ENCODE measurements around the gene ATP6V1F.

The ATP6V1F gene

DNA sequence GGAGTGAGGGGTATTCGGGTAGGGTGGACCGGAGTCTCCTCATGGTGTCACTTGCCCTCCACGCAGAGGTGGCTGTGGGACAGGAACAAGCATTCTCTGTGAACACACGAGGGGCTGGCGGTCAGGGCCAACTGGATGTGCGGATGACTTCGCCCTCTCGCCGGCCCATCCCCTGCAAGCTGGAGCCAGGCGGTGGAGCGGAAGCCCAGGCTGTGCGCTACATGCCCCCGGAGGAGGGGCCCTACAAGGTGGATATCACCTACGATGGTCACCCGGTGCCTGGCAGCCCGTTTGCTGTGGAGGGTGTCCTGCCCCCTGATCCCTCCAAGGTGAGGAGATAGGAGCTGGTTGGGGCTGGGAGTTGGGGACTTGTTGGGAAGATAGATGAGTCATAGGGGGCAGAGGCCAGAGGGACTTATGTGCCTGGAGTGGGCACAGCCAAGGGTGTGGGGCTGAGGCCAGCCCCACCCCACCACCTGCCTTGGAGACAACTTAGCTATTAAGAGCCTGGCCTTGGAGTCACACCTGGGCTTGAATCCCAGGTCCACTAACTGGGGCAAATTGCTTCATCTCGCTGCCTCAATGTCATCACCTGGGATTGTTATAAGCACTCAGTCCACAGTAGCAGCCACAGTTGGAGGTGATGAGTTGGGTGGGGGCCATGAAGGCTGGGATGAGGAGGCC lies 18.6 kb upstream of the ATP6V1F start:
- intact Hi-C loops (cut with DNase I; ENCODE audit: low total_unique reads) = no loop called here
- Histone ChIP-seq H3K4me1 (peaks cover 0 to 4% (median 0%) of the 10 kb centered on the region in 4 donors), H3K27ac (no peak overlapping the region), H3K9me3 (no peaks in the 10 kb centered on the region), H3K4me3 (no peak overlapping the region), H3K27me3 (no peaks in the 10 kb centered on the region), H3K36me3 (peaks cover 29 to 94% (median 92%) of the 10 kb centered on the region in 3 donors)
- TF ChIP-seq CTCF (IDR thresholded peaks at IDR 0.05) = no peak
- no peak for DNase-seq

- Histone ChIP-seq H3K9me3 (no peaks in the 10 kb centered on the region), H3K36me3 (peaks cover 31 to 94% (median 92%) of the 10 kb centered on the region in 3 donors), H3K27ac (no peak overlapping the region), H3K4me1 (peaks cover 0 to 4% (median 0%) of the 10 kb centered on the region in 4 donors), H3K4me3 (no peak overlapping the region), H3K27me3 (no peaks in the 10 kb centered on the region)
- no peak for DNase-seq
- intact Hi-C loops (cut with DNase I; ENCODE audit: low total_unique reads) = no loop called here
- TF ChIP-seq CTCF (IDR thresholded peaks at IDR 0.05) = no peak
Measured at GRCh38 chr7:128844777-128845311, 17.8 kb upstream of the ATP6V1F start.

- Histone ChIP-seq H3K27me3 (no peaks in the 10 kb centered on the region), H3K27ac (no peak overlapping the region), H3K36me3 (peaks cover 38 to 96% (median 92%) of the 10 kb centered on the region in 3 donors), H3K9me3 (no peaks in the 10 kb centered on the region), H3K4me3 (no peak overlapping the region), H3K4me1 (peaks cover 0 to 4% (median 0%) of the 10 kb centered on the region in 4 donors)
- DNase-seq = no peak
- no peak for TF ChIP-seq CTCF (IDR thresholded peaks at IDR 0.05)
- intact Hi-C loops (cut with DNase I; ENCODE audit: low total_unique reads) = no loop called here
Measured at GRCh38 chr7:128845475-128845874, 17.2 kb upstream of the ATP6V1F start.

GRCh38 chr7:128845987-128846386 lies 16.7 kb upstream of the ATP6V1F start:
- DNase-seq = no peak
- Histone ChIP-seq H3K36me3 (peaks cover 43 to 96% (median 92%) of the 10 kb centered on the region in 3 donors), H3K9me3 (no peaks in the 10 kb centered on the region), H3K27ac (no peak overlapping the region), H3K27me3 (no peaks in the 10 kb centered on the region), H3K4me3 (no peak overlapping the region), H3K4me1 (peaks cover 0 to 4% (median 0%) of the 10 kb centered on the region in 4 donors)
- no peak for TF ChIP-seq CTCF (IDR thresholded peaks at IDR 0.05)
- intact Hi-C loops (cut with DNase I; ENCODE audit: low total_unique reads) = no loop called here

- intact Hi-C loops (cut with DNase I; ENCODE audit: low total_unique reads) = no loop called here
- peaks cover 51 to 99% (median 94%) of the 10 kb centered on the region in 3 donors for H3K36me3 ChIP-seq
- DNase-seq = no peak
- no peak overlapping the region for H3K4me3 ChIP-seq
- H3K27ac ChIP-seq = no peak overlapping the region
- H3K9me3 ChIP-seq = no peaks in the 10 kb centered on the region
- peaks cover 0 to 2% (median 0%) of the 10 kb centered on the region in 4 donors for H3K4me1 ChIP-seq
- H3K27me3 ChIP-seq = no peaks in the 10 kb centered on the region
- TF ChIP-seq CTCF (IDR thresholded peaks at IDR 0.05) = no peak
Measured at GRCh38 chr7:128846781-128847444, 15.7 kb upstream of the ATP6V1F start.
